ENCODE measurements around the gene VPS52.
"Not testable (repeated sequence)": the region's sequence is repeated elsewhere in the genome, so short reads cannot be mapped to it uniquely, and the experiment has no call there.

VPS52 gene

GRCh38 chr6:33249732-33250630, 21.7 kb downstream of the VPS52 start:
- DNase-seq (ENCODE audit: low spot score): peak; percentile 90

DNA sequence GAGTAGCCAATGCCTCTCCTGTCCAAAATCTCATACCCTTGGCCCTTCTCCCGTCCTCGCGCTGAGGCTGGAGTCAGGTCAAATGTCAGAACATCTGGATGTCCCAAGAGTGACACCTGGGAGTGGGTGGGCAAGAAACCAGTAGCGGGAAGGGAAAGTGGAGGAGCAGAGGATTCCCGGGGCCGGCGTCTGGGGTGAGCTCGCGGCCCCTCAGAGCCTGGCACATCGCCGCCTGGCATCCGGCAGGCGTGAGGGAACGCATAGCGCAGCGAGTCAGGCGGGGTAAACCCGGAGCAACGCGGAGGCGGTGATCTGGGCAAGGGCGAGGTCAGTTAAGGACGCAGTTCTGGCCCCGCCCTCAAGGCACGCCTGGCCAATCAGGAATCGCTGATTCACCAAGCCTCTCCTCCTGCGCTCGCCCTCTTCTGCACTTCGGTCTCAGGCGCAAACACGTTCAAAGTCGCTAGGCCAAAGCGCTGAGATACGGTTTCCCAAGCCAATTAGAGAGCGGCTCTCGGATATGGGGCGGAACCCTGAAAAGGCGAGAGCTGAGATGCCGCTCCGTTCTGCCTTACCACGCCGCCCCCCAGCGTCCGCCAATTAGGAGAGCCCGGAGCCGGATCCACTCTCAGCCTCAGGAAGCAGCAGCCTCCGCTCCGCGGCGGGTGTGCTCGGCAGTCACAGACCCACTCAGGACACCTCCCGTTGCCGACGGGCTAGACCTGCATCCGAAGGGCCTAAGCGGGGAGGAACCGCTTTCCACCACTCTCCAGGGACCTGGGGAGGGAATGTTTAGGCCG, 22.5 kb downstream of the VPS52 start:
- DNase-seq (ENCODE audit: low spot score): peak; percentile 100

GRCh38 chr6:33248643-33248931, 23.1 kb downstream of the VPS52 start:
- DNase-seq (ENCODE audit: low spot score): peak; percentile 72

DNA sequence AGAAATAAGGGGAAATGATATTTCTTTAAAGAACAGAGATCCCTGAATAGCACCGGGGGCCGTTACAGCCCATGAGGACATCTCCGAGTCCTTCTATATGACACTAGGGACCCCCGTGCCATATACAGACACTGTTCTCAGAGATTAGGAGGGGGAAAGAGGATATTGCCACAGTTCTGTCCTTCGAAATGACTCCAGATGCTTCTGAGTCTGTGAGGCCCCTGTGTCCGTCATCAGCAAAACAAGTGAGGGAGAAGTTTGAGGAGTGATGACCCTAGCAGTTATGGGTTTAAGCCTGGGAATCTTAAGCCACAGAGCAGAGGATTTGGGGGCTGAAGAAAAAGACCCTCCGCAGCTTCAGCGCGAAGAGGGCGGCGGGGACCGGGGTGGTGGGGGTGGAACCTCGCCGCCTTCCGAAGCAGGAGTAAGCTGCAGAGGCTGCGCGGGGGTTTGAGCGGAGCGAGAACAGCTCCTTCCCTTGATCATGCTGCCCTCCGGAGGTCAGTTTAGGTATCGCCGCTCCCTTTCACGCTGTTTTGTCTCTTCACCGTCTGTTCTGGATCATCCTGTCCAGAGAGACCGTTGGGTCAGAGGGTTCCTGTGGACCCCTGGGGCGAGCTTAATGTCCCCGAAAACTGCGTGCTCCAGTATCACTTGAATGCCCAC, 23.6 kb downstream of the VPS52 start:
- peak; percentile 90 for DNase-seq (ENCODE audit: low spot score)

DNA sequence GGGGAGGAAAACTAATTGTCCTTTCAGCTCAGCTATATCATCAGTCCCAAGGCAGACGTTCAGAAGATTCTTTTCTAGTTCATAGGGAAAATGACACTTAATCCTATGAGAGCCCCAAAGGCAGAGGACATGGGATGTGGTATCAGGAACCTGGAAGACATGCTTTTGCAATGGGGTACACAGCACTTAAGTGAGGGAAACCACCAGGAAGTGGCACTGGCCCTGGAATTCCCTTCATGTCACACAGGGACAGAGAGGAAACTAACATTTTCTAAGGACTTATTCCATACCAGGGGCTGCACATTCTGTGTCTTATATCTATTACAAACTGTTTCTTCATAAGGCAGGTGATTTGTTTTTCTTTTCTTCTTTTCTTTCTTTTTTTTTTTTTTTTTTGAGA, 28.2 kb downstream of the VPS52 start:
- no peak for DNase-seq (ENCODE audit: low spot score)

GRCh38 chr6:33241968-33242367, 29.7 kb downstream of the VPS52 start:
- DNase-seq (ENCODE audit: low spot score): no peak

GRCh38 chr6:33237741-33238140, 33.9 kb downstream of the VPS52 start:
- DNase-seq (ENCODE audit: low spot score): no peak

DNA sequence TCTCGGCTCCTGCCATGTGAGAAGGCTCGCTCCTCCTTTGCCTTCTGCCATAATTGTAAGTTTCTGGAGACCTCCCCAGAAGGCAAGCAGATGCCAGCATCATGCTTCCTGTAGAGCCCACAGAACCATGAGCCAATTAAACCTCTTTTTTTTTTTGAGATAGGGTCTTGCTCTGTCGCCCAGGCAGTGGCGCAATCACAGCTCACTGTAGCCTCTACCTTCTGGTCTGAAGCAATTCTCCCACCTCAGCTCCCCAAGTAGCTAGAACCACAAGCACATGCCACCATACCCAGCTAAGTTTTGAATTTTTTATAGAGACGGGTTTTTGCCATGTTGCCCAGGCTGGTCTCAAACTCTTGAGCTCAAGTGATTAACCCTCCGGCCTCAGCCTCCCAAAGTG, 34.8 kb downstream of the VPS52 start:
- DNase-seq (ENCODE audit: low spot score): no peak

GRCh38 chr6:33236328-33236727, 35.3 kb downstream of the VPS52 start:
- no peak for DNase-seq (ENCODE audit: low spot score)

DNA sequence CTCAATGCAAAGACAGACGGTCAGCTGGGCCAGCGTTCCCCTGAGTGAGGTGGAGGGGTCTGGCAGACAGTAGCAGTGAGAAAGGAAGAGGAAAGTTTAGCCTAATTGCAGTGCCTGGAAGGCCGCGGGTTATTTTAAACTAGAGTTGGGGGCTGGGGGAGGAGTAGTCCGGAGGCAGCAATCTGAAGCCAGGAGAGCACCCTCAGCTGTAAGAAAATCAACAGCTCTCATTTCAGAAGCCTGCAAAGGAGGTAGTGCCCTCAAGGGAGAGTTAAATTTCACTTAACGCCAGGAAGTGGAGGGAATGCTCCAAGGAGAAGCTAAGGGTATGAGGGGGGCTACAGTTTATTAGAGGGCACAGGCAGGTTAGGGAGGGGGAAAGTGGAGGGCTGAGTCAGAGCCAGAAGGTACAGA, 36.4 kb downstream of the VPS52 start:
- no peak for DNase-seq (ENCODE audit: low spot score)

DNA sequence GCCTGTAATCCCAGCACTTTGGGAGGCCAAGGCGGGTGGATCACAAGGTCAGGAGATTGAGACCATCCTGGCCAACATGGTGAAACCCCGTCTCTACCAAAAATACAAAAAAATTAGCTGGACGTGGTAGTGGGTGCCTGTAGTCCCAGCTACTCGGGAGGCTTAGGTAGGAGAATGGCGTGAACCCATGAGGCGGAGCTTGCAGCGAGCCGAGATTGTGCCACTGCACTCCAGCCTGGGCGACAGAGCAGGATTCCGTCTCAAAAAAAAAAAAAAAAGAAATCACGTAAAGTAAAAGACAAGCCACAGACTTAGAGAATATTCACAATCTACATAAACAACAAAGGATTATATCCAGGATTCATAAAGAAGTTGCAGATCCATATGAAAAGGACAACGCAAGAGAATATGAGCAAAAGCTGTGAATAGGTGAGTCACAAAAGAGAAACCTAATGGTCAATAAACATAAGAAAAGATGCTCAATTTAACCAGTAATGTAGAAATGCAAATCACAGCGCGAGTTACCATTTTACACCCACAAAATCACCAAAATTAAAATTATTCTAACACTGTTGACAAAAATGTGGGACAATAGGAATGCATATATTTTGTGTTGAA, 45.1 kb downstream of the VPS52 start:
- not testable (repeated sequence) for DNase-seq (ENCODE audit: low spot score)

DNA sequence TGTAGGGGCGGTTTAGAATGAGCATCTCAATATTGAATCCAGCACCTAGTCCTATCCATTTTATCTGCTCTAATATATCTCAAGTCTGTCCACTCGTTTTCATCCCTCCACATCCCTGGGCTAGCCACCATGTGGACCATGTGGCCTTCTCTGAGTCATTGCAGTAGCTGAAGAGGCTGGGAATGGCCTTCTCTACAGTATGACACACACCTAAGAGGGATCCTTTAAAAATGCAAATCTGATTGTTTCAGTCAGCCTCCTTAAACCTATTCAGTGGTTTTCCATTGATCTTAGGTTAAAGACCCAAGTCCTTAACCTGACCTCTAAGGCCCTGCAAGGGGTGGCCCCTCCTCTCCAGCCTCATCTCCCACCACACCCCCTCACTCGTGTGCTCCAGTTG, 54.0 kb downstream of the VPS52 start:
- DNase-seq (ENCODE audit: low spot score): no peak

- DNase-seq (ENCODE audit: low spot score): no peak
Observed at GRCh38 chr6:33217246-33217645, 54.4 kb downstream of the VPS52 start.

DNA sequence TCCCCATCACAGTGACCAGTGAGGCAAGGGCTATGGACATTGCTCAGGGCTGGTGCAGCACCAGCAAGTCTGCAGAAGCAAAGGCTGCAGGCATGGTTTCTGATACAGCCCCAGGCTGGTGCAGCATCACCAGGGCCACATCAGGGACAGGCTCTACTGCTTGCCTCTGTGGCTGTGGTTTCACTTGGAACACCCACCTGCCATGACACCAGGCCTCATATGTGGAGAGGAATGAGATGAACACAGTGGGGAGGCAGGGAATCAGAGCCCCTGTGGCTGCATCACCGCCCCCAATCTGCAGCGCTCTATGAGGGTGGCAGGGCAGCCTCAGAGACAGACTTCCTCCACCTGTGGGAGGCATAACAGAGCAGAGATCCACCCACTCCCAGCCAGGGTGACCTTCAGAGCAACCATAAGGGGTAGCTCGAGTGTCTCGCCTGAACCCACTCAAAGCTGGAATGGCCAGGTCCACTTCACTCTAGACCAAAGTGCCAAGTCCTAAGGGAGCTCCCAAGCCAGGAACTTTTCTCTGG, 55.5 kb downstream of the VPS52 start:
- DNase-seq (ENCODE audit: low spot score): no peak

DNA sequence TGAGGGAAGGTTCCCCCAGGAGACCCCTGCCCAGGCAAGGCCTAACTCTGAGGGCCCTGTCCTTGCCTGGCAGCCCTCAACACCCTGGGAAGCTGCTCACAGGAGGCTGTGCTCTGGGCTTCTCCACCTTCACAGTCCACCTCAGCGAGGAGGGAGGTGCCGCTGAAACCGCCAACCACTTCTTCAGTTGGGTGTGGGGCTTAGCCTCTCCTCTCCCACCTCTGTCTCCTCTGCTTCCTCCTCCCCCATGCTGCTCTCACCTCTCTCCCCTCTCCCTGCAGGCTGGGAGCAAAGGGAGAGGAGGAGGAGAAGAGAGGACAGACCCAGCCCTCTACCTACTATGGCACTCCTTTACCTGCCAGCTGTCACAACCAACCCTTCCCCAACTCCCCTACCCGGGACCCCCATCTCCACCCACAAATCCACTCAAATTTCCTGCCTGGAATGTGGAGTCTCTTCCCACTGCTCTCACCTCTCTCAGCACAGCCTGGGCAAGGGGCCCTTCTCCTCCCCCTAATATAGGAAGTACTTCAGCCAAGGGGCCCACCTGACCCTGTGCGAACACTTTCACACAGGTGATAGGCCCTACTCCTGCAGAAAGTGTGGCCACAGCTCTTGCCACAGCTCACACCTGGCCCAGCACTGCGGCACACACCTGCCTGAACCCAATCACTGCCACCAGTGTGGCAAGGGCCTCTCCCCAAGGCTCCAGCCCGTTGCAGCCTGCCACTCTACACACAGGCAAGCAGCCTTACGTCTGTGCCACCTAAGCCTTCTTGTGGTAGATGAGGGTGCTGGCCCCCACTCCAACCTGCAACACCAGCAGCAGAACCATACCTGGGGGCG, 56.2 kb downstream of the VPS52 start:
- DNase-seq (ENCODE audit: low spot score): no peak

DNA sequence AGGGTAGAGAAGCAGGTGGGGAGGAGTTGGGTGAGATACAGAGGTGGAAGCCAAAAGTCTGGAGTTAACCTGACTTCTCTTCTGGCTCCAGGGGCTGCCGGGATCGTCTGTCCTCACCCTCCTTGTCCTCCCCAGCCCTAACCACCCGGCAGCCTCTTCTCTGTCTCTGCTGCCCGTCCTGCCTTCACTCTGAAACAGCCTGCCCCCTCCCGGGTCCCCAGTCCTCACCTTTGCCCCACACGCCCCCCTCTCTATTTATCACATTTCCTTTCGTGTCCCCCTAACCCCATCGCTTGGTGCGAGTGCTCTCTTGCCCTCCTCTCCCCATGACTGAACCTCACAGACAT, 57.7 kb downstream of the VPS52 start:
- DNase-seq (ENCODE audit: low spot score): no peak

DNA sequence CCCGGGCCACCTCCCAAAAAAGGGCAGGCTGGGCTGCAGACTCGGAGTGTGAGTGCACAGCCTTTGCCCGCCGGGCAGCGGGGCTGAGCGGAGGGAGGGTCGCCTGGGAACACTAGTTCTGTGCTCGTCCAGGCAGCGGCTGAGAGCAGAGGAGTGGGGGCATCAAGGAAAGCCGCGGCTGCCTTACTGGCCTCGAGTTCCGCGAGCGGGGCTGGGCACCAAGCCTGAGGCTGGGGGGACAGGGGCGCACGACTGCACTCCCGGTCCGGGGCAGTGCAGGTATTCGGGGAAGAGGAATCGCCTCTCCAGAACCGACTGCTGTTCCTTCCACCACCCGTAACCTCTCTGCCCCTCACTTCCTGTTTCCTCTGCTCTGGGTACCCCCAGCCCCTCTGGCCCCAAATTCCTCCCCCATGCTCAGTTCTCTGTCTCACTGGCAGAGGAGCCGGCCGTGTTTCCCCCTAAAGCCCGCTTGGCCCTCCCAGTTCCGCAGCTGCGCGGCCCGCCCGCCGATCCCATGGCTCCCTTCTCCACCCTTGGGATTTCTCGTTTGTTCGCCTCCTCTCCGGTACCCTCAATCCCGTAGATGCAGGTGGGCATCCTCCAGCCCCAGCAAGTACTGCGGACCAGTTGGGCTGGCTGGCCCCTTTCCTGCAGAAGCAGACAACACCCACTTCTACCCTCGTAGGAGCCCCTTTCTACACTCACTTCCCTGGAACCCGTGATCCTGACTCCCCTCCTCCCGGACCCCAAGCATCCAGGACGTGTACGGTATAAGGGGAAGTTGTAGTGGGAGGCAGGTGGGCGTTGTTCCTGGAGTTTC, 58.3 kb downstream of the VPS52 start:
- no peak for DNase-seq (ENCODE audit: low spot score)

DNA sequence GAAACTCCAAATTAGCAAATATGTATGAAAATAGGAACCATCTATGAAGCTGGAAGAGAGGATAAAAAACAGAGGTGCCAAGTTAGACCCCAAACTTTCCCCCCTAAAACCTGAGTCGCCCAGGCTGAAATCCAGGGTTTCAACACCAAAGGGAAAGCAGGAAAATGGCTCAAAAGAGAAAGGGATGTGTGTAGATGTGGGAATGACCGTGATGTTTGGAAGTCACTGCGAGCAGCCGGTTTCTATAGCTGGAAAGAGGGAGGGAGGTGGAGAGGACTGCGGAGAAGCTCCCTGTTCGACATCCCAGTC, 58.9 kb downstream of the VPS52 start:
- DNase-seq (ENCODE audit: low spot score): no peak

- no peak for DNase-seq (ENCODE audit: low spot score)
Observed at GRCh38 chr6:33211666-33212422, 59.8 kb downstream of the VPS52 start.

DNA sequence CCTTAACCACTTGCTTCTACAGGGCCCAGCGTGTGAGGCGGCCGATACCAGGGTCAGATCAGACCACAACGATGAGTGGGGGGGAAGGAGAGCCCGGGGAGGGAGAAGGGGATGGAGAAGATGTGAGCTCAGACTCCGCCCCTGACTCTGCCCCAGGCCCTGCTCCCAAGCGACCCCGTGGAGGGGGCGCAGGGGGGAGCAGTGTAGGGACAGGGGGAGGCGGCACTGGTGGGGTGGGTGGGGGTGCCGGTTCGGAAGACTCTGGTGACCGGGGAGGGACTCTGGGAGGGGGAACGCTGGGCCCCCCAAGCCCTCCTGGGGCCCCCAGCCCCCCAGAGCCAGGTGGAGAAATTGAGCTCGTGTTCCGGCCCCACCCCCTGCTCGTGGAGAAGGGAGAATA, 60.5 kb downstream of the VPS52 start:
- DNase-seq (ENCODE audit: low spot score): no peak

Data from RKO (cell line).